ENCODE results near the gene P3H4.
"Not testable (repeated sequence)": the region's sequence is repeated elsewhere in the genome, so short reads cannot be mapped to it uniquely, and the experiment has no call there.

Gene P3H4

DNA sequence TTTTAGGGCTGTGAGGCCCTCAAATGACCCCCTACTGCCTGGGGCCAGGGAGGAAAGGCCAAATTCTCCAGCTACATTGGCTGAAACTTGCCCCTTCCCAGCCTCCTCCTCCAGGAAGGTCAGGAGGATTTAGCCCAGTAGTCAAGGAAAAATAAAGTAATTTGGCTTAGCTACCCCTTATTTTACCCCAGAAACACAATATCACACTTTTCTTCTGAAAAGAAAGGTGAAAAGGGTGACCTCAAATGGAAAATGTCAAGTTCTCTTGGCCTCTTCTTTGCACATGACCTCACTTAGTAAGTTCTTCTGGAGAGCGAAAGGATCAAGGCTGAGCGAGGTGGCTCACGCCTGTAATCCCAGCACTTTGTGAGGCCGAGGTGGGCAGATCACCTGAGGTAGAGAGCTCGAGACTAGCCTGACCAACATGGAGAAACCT, 17.2 kb downstream of the P3H4 start:
- no peak for DNase-seq (ENCODE audit: low read depth)

- DNase-seq (ENCODE audit: low read depth): peak; percentile 44
Observed at GRCh38 chr17:41793784-41794539, 17.8 kb downstream of the P3H4 start.

DNA sequence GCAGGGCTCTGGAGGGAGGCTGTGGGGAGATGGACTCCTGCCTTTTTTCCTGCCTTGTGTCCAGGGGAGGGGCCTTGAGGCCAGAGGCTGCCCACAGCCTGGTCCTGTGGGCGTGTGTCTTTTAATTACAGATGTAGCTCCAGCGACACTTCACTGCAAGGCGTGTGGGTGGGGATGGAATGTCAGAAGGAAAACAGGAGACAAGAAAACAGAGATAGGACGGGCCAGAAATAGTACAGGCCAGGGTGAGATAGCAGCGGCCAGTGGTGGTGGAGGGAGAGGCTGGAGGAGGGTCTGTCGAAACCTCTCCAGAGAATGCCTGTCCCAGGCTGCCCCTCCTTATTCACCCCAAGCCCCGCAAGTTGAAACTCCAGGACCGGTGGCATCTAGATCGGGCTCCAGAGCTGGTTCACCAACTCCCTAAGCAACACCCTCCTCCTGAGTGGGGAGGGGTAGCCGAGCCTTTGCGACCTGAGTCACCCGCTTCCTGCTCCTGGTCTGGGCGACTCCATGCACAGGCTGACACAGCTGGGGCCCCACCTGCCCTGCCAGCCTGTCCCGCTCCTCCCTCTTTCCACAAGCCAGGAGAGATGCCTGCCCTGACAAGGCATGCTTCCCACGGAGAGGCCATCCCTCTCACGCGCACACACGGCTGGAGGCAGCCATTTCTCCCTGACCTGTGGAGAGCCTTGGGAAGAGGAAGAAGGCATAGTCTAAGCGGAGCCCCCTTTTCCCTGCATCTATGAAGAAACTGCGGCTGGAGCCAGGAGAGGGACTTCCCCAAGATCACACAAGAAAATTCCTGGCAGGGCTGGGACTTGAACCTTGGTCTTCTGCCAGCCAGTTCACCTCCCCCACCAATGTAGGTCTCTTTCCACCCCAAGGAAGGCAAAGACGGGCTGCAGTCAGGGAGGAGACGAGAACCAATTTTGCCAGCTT, 18.6 kb downstream of the P3H4 start:
- DNase-seq (ENCODE audit: low read depth): peak; percentile 70

DNA sequence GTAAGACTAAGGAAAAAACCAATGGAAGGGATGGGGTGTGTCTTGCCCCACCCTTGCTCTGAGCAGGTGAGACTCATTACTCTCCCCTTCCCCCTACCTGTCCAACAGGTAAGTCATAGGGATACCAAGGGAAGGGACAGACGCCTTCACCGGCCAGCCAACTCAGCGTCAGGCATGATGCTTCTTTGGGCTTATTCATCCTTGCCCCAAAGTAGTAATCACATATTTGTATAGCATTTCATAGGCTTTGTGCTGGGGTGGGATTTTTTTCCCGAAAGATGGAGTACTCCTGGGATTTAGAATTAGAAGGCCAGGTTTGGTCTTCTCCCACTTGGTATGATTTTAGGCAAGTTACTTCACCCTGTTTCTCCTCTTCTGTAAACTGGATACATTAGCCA, 24.7 kb downstream of the P3H4 start:
- no peak for DNase-seq (ENCODE audit: low read depth)

DNA sequence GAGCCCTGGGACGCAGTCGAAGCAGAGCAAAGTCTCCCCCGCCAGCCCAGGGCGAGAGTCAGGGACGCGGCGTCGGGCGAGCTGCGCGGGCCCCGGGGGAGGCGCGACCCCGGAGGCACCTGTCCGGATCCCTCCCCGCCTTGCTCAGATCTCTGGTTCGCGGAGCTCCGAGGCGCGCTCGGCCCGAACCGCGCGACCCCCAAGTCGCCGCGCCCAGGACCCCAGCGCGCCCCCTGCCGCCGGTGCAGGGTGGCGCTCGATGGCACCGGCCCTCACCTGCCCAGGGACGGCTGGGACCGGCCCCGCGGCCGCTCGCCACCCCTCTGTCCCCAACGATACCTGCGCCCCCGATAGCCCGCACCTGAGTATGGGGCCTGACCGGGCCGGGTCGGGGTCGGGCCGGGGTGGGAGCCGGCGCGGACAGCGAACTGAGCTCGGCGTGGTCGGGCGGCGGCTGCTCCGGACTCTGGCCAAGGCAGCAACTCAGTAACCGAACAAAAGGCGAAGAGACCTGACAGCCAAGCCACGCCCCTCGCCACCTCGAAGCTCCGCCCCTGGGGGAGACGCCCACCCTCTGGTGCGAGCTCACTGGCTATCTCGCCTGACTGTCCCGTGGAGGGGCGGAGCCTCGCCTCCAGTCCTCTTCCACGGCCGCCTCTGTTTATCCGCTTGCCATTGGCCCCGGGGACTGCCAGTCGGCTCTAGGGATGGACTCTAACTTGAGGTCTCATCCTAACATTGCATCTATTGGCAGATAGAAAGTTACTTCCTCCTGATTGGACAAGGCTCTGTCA, 25.3 kb downstream of the P3H4 start, which contains the start of gene JUP:
JUP (minus strand) TSS at position 485 of the 794 bp plus-strand sequence. CDS start 14,857 bp downstream, outside the sequence.
- peak; percentile 99 for DNase-seq (ENCODE audit: low read depth)

GRCh38 chr17:41785859-41786226, 25.9 kb downstream of the P3H4 start:
- DNase-seq (ENCODE audit: low read depth): peak; percentile 18

- DNase-seq (ENCODE audit: low read depth): no peak
Observed at GRCh38 chr17:41785091-41785858, 26.5 kb downstream of the P3H4 start.

DNA sequence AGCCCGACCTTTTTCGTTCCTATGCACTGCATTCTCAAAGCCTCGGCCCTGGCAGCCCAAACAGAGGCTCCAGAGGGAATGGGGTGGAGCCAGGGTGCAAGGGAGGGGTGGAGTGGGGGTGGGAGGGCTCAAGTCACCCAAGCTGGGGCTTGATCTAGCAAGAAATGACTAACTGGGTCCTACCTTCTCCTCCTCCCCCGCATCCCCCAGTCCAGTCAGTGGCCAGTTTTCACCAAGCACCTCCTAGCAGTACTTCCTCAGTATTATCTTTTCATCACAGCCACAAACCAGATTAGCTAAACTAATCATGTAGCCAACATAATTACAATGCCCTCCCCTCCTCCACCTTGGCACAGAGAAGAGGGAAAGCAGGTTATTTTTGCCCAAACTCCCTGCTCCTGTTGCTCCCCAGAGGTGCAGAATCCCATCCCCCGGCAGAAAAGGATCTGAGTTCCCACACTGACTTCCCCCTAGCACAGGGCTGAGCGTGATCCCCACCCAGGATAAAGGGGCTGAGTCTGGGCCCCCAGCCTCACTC, 27.5 kb downstream of the P3H4 start:
- peak; percentile 65 for DNase-seq (ENCODE audit: low read depth)

DNA sequence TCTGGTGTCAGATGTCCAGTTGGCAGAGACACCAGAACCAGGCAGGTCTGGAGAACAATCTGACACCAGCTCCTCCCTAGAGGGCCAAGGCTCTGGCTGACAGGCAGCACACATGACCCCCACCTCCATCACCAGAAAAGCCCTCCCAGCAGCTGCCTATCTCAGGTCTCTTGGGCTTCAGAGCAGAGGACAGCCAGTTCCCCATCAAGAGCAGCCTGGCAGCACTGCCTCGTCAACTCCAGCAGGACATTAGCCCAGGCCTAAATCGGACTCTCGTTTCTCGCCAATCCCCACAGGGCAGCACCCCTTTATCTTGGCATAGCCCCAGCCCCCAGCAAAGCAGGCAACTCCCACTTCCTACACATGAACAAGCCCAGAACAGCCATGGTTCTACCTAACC, 29.6 kb downstream of the P3H4 start:
- no peak for DNase-seq (ENCODE audit: low read depth)

DNA sequence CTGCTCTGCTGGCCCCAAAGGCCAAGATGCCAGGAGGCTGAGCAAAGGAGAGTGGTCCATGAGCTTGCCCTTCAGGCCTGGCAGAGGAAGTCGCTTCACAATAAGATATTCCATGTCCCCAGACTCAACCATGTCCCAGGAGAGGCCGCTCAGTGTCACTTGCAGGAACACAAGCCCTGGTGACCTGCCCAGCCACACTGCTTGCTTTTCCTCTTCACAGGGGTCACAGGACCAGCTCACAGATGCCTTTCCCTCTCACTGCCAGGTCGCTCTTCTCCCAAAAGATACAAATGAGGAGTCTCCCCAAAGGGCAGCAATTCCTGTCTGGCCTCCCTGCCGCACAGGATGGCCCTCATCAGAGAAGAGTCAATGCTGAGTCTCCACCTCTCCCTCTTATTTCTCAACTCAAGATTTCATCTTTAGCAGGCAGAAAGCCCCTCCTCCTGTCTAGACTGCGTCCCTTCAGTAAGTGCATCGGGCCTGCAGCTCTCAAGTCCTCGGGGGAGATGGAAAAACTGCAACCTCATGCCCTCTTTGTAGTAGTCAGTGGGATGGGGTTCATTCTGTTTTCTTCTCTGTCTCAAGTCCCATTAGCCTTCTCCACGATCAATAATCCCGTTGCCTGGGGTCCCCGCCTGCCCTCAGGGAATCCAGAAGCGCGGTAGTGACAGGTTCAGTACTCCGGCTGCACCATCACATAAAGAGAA, 30.2 kb downstream of the P3H4 start:
- DNase-seq (ENCODE audit: low read depth): no peak

- DNase-seq (ENCODE audit: low read depth): no peak
Observed at GRCh38 chr17:41779954-41780353, 31.8 kb downstream of the P3H4 start.

DNA sequence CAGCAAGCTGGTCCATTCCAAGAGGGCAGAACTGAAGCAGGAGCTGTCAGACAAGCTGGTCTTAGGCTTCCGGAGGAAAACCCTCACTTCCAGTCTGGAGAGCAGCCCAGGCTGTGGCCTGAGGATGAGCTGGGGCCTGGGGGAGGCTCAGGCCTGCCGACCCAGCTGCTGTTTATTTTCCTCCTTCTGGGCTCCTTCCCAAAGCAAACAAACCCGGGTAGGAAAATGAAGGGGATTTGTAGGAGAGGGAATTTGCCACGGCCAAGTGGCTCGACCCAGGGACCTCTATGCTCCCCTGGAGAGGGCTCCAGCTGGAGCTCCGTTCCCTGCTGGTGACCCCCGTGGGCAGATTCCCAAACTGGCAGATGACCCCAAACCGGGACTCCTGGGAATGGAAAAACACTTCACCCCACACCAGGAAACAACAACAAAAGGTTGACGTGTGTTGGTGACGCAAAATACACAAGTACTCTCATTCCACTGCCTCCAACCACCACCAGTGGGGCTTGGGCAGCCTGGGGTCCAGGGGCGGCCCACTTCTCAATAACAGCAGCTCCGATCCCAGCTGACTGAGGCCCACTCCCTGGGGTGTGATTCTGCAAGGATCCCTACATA, 34.1 kb downstream of the P3H4 start:
- DNase-seq (ENCODE audit: low read depth): peak; percentile 96

DNA sequence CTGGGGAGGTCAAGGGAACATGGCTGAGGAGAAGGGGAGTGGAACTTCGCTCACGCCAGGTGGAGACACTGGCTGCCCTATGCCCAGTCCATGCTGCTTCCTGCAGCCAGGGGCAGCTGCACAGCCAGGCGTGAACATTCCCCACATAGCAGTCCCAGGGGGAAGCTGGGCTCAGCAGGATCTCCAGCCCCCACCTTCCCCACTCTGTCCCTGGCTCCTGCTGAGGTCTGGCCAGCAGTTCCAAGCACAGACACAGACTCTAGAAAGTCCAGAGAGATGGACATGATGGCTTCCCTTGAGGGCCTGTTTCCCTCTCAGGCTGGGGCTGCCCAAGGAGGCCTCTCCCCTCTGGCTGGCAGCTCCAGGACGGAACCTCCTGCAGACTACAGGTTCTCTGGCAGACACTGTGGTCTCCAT, 34.6 kb downstream of the P3H4 start:
- DNase-seq (ENCODE audit: low read depth): no peak

GRCh38 chr17:41776262-41776900, 35.4 kb downstream of the P3H4 start:
- not testable (repeated sequence) for DNase-seq (ENCODE audit: low read depth)

GRCh38 chr17:41775394-41776226, 36.1 kb downstream of the P3H4 start:
- no peak for DNase-seq (ENCODE audit: low read depth)

GRCh38 chr17:41773731-41774193, 38.0 kb downstream of the P3H4 start:
- peak; percentile 4 for DNase-seq (ENCODE audit: low read depth)

- DNase-seq (ENCODE audit: low read depth): peak; percentile 88
Observed at GRCh38 chr17:41773190-41773588, 38.6 kb downstream of the P3H4 start.

DNA sequence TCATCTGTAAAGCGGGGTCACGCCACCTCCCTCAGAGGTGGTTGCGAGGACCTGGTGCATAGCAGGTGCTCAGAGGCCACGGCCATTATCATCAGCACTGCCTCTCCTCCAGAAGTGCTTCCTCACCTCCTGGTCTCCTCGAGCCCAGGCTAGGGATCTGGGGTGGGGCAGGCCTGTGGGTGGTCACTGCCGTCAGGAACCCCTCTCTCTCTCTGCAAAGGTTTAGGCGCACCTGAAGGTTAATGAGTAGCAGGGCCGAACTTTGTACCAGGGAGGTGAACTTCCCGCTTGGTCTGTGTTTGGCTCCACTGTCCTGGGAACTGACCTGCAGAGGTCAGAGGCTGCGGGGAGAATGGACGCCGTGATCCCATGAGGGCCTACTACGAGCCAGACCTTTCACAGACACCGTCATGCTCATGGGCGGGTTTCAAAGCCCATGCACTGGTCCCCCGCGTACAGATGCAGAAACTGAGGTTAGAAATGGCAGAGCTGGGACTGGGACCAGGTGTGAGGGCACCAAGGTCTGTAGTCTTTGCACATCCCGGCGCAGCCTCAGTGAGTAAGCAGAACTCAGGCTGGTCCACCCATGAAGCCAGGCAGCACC, 39.1 kb downstream of the P3H4 start:
- DNase-seq (ENCODE audit: low read depth): no peak
